NCI-H1417 (cell line): Measurements from ENCODE around the gene SEZ6.
A peak's percentile ranks its signal among the peaks of the same experiment; 100 is the strongest.
"Not testable (repeated sequence)": the region's sequence is repeated elsewhere in the genome, so short reads cannot be mapped to it uniquely, and the experiment has no call there.

Experiments used
- DNase-seq, 3 experiments: peaks; one replicate each; lab custom pipeline; 2025; lab: John Stamatoyannopoulos, UW

Gene SEZ6

DNA sequence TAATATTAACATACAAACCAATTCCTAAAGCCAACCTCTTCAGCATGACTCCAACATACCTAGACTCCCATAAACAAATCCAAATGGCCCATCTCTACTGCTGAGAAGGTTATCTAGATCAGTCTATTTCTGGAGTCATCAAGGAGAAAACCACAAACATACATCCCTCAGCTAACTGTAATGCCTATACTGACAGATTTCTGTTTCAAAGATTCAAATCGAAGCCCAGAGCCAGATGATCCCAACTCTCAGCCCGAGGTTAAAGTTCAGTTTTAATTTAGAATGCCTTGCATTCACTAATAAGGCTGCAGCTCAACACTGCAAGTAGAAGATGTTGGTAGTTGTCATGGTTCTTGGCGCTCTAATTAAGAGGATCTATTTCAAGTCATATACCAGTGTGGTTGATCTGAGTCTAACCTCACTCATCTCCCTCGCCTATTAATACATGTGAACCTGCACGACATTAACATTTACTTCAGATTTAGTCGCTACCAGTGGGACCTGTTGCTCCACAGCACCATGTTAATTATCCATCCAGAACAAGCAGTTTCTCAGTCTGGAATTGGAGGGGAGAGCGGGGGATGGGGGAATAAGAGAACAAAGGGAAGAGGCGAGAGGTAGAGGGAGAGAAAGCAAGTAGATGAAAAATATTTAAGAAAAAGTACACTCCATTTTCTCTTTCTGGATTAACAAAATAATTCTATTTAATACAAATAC, 69.9 kb downstream of the SEZ6 start:
- no peak for DNase-seq

DNA sequence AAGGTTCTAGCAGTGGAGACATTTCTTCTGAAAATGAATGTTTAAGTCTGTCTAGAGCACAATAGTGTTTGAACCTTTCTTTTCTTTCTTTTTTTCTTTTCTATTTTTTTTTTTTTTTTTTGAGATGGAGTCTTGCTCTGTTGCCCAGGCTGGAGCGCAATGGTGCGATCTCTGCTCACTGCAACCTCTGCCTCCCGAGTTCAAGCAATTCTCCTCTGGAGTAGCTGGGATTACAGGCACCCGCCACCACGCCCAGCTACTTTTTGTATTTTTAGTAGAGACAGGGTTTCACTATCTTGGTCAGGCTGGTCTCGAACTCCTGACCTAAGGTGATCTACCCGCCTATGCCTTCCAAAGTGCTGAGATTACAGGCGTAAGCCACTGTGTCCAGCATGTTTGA, 71.3 kb downstream of the SEZ6 start:
- DNase-seq, result not testable (repeated sequence)

DNA sequence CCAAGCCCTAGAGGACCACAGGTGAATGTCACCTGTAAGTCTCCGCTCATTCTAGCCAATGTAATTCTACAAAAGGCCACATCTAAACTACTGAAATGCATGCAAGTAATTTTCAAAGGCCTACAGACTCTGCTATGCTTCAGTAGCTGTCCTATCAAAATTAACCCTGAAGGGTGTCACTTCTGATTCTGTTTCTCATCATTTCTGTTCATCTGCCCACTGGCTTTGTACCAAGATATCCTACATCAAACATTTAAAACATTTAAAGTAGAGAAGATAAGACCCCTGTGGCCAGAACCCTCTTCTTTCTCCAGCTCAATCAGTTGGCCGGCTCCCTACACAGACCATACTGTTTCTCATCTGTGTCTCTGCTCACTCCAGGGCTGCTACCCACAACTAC, 76.0 kb downstream of the SEZ6 start:
- no peak for DNase-seq

DNA sequence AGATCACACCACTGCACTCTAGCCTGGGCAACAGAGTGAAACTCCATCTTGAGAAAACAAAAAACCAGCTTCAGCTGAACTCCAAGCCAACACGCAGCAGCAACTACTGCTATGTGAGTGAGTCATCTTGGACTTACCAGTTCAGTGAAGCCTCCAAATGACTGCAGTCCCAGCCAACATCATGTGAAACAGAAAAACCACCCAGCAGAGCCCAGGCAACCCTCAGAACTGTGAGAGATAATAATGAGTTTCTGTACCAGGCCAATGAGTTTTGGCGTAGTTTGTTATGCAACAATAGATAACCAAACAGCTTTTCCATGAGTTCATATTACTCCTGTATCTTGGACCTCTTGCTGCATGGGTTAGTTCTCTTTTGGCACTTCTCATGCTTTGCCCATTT, 77.8 kb downstream of the SEZ6 start:
- DNase-seq, result no peak

DNA sequence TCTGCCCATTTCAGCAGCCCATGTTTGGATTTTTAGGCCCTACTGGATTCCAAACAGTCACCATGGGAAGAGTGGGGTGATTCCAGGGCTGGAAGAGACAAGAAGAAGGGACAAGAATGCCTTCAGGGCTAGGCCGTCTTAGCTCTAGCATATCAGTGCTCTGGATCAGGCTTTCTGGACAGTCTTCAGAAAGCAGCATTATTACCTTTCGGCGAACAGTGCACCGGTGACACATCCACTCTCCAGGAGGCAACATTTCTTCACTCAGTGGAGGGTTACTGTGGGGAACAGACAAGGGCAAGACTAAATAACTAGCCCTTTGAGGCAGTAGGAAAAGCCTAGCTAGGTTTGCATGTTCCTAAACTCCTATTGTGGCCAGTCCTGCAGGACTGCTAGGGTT, 79.0 kb downstream of the SEZ6 start:
- no peak for DNase-seq

DNA sequence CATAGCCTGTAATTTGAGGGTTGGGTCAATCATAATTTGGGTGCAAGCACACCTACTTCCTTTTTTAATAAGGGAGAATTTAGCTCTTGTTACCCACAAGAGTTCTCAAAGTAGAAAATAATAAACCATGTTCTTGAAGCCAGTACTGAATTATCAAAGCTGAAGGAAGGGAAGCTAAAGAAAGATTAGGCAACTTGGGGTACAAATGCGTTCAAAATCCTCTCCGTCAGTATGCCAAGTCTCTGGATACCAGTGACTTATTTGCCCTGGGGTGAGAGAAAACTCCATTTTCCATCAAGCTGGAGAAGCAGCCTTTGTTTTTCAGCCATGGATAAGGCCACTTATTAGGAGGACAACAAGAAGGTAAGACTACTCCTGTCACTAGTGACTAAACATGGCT, 79.5 kb downstream of the SEZ6 start:
- DNase-seq, result no peak

DNA sequence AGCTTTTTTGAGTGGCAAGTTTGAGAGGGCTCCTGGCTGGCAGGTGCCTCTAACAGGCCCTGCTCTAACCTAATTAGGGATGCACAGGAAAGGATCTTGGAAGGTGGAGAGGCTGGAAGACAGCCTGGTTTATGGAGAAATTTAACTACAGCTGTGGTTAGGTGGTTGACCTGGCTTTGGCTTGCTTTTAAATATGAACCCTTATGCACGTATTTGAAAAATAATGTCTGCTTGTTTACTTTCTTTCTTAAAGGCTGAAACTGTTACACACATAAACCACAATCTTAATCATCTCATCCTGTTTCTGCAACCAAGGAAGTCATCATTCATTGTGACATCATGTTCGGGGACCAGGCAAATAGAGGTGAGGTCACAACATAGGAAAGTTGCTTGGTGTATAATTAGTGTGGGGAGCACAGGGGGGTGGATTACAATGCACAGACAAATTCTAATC, 79.9 kb downstream of the SEZ6 start:
- peak; percentile 28 to 80 (median 44) for DNase-seq

DNA sequence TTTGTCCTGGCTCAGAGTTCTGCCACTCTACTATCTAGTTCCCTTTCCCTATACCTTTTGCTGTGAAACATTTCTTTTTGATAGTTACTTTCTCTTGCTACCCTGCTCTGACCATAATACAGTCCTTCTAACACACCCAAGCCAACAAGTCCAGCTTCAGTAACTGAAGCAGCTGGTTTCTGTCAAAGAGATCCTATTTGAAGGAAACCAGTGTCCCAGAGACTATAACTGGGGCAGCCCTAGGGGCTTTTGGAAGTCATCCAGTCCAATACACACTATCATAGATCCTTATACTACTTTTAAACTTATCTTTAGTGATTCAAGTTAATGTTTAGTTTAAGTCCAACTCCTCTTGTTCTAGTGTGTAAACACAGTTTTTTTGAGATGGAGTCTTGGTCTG, 85.6 kb downstream of the SEZ6 start:
- no peak for DNase-seq

DNA sequence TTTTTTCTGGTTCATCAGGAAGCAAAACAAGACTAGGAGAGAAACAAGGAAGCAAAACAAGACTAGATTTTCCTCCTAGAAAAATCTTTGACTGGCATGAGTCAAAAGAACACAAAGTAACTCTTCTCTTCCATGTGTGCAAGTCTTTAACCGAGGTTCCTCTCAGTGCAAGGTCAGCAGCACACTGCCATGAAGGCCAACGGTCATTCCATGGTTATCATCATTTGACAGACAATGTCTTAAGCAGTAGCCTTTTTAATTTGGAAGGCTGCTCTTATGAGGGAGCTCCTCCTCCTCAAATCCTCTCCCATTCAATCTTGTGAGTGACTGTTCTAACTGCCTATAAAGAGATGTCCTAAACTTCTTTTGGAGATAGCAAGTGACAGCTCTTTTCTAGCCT, 87.5 kb downstream of the SEZ6 start:
- DNase-seq, result no peak

DNA sequence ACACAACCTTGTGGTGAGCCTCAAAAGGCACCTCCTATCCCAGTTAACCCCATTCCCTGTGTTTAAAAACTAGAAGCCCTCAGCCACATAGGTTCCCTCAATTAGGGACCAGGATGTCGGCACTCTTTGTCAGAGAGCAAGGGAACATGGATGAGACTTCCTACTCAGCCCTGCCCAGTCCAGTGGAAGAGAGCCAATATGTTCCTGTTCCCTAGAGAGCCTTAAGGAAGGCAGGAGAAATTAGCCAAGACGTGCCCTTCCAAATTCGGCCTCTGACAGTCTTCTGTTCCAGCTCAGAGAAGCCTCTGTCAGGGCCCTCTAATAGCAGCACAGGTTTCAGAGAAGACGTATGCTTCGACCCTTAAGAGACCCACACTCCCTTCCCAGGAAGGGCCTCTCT, 88.4 kb downstream of the SEZ6 start:
- no peak for DNase-seq

DNA sequence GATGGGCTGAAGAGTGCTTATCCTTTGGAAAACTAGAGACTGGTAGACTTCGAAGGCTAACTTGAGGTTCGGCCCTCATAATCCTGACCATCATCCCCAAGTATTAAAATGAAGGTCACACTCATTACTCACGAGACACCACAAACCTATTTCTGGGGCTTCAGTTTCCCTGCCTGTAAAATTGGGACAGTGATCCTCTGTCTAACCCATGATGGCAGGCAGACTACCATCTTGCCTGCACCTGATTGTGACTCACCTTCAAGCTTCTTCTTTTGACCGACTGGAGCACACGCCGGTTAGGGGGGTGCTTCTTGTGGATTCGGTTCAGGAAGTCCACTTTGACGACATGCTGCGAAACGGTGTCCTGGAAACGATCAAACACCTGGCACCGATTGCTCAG, 88.8 kb downstream of the SEZ6 start:
- DNase-seq, result no peak

DNA sequence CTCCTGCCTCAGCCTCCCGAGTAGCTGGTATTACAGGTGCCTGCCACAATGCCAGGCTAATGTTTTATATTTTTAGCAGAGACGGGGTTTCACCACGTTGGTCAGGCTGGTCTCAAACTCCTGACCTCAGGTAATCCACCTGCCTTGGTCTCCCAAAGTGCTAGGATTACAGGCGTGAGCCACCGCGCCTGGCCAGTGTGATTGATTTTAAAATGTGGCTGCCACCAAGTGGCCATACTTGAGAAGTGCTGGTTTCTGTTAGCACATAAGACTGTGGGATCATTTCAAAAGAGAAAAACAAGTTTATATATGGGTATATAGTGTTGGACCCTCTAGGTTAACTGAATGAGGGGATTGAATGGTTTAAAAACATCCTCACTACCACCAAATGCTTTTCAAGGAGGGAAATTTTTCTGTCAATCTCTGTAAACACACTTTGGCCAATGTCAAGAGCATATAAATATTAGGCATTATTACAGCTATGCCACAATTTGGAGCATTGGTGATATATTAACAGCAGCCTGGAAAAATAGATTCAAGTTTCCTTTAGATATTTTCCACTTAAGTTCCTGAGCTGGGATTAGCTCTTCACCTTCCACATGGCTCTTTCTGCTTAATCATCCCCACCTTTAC, 89.4 kb downstream of the SEZ6 start:
- DNase-seq, result peak; percentile 8 to 63 (median 23)

DNA sequence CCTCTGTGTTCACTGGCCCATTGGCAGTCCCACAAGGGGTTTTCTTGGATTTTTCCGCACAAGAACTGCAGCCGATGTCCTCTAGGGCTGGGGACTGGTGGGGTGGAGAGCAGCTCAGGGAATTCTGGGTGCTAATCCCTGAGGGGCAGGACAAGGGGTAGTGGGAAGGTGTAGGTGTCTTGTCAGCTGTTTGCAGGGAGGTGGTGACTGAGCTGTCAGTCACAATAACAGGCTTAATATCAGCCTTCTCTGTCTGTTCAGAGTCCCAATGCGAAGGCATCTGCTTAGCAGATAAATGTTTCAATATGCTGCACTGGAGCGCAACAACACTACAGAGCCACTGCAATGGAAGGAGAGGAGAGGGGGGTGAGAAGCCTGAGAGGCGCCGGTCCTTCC, 92.9 kb downstream of the SEZ6 start:
- no peak for DNase-seq

DNA sequence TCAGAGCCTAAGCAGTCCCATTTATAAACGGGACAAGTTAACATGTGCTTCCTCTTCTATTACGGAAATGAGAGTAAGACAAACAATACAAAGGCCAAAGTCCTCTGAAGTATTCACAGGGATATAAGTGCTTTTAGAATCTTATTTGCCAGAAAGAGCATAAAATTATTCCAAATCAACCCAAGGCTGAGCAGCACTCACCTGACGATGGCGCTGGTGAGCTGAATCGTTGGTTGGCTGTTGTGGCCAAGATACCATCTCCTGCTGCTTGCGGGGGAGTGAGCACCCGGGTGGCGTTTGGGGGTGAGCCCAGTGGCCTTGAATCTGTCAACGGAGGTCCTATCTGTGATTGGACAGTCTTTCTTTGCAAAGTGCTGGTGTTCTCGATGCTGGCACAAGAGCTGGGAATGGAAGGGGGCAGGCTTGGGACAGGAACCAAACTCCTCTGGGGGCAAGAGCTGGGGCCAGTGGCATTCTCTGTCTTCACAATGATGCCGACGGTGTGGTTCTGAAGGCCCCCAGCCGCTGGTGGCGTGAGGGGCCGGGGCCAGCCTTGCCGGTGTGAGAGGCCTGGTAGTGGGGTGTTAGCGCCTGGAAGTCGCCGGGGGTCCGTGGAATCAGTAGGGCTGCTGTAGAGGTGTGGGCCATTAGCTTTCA, 93.4 kb downstream of the SEZ6 start:
- no peak for DNase-seq

DNA sequence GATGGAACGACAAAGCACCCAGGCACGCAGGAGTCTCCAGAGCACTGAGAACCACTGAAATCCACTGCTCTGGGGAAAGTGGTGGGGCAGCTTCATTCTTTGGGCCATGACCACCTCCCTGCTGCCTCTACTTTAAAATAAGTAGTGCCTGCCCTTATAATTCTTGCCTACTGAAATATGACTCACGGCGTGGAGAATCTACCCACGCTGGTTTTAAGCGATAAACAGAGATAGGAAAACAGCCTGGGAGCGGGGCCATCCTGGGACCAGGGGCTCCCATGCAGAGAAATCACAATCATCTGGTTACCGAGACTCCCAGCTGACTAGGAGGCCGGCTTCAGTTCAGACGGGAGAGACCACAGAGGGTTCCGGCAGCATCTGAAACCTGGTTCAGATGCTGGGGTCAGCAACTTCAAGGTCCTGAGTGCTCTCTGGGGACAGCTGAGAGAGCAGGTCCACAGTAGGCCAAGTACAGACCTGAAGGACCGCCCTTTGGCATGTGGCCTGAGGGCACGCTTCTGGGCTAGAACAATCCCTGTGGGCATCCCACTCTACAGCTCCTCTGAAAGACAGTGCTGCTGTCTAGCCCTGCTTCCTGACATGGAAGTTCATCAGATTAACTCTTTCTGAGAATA, 94.3 kb downstream of the SEZ6 start:
- no peak for DNase-seq

DNA sequence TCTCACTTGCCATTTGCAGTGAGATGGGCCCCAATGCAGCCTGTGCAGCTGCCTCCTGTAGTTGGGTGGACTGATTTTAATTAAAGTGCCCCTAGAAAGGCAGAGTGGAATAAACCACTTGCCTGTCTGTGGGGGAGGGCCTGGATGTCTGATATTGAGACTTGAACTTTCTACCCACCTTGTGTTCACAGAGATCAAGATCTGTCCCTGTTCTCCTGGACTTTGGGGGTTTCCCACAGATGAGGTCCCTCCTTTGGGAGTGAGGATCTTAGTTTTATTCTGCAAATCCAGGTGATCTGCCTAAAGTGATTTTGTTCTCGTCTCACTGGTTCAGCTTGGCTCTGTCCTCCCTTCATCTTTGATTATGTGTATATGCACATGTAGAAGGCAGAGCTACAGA, 95.3 kb downstream of the SEZ6 start:
- no peak for DNase-seq

DNA sequence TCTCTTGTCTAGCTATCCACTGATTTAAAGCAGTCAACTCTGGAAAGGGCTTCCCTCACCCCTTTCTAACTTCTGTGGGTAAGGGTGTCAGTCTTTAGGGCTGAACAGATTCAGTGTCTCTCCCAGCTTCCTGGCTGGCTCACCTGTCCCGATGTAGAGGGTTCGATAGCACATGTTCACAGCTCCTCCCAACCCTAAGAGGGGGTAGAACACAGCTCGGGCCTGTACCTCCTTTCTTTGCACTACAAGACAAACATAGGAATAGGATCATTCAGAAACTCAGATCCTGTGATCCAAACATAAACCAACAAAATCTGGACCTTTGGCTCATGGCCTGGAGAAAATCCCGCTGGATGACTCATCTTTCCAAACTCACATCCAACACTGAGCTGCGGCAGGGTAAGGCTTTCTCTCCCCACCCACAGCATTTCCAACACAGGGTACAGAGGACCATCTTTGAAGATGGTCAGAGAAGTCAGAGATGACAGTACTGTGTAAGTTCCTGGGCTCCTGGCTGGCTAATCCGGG, 97.1 kb downstream of the SEZ6 start:
- no peak for DNase-seq

DNA sequence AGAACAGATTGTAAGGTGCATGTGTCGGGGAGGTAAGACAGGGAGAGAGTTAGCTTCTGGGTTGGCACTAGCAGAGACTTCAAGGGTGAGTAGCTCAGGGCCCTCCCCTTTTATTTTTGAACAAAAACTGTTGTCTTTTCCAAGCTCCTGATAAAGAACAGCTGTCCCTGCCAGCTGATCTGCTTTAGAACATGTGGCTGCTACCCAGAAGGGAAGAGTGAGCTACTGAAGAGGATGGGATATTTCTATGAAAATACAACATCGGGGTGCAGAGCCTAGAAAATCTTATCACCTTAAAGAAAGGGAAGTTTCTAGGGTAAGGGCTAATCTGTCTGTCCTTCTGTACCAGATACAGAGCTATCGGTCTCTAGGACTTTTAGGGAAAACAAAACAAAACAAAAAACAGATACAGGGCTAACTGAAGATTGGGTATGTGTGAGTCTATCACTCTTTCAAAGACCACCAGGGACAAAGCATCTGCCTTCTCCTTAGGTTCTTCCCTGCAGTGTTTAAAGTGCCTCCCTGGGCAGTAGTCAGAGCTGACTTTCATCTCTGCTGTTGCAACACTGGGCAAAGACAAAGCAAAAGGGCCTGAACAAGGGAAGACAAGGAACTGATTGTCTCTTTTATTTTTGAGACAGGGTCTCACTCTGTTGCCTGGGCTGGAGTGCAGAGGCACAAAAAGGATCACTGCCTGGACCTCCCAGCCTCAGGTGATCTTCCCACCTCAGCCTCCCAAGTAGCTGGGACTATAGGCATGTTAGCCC, 97.9 kb downstream of the SEZ6 start:
- DNase-seq, result no peak

DNA sequence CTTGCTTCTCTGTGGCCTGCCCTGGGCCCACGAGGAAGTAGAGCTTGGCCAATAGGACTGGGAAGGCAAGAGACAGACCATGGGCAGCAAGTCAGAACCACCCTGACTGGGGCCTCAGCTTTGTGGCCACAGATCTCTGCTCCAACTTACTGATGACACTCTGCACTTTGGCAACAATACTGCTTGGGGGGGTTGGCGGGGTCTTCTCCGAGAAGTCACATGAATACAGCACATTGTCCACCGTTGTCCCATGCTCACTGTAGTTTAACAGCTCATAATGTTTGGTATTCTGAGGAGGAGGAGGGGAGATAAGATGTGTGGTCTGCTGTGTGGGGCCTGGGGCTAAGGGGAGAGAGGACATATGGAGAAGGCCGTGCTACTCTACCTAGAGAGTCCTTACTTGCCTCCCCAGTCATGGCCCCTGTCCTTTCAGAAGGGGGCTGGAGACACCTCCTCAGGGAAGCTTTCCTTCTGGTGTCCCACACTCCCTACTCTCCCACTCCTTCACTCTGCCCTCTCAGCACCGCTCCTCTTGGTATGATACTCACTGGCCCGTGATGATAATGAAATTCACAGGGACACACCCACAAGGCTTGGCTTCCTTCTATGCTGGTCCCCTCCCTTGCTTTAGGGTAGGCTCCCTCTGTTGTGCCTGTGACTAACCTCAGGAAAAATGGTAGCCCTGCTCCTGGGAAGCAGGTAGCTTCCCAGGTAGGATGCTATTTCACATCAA, 99.0 kb downstream of the SEZ6 start:
- DNase-seq, result no peak

DNA sequence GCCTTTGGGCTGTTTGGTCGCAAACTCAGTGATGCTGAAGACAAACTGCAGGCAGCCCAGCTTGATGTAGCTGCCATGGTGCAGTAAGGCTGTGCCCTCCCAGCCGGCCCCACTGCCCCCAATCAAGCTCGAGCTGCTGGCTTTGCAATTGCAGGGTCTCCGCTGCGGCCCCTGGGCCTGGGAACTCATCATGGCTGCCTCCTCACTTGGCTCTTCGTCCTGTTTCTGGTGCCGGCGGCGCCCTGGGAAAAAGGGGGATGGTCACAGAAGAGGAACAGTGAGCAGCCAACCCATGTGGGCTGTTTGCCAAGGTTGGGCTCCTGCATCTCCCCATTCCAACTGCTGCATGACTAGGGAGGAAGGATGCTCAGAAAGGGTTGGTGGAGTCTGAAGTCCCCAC, 99.6 kb downstream of the SEZ6 start:
- DNase-seq, result no peak
